Spleen (tissue), 11 donors: ENCODE data around the gene ZC3H18. TPM values are rescaled to one million over a fixed set of nuclear protein-coding genes. Genes with fewer than 3 reads are reported as not detected.

Experiments
- DNase-seq: peaks from one replicate; pipeline ENCODE4 v3.0.0-alpha.2; 2020
- H3K27ac ChIP-seq, 8 donors: fragments of 200-600 bp; sonication (generic) in 7 of 8; 1 replicate in 4 of 8; 2 replicates in 4 of 8; pipeline versions ENCODE4 v1.5.0 to v1.8.0; 2016 to 2021; ENCODE audit warnings: inconsistent platforms in 4 of 8, mild to moderate bottlenecking in 4 of 8, moderate library complexity in 1 of 8
- H3K27me3 ChIP-seq, 7 donors: fragments of 200-600 bp; sonication (generic) in 6 of 7; replicated peaks in 1 of 7; 1 replicate in 4 of 7; 2 replicates in 3 of 7; pipeline versions ENCODE4 v1.5.0 to v1.8.0; 2016 to 2021; ENCODE audit warnings: inconsistent platforms in 3 of 7, mild to moderate bottlenecking in 1 of 7
- H3K36me3 ChIP-seq, 6 donors: fragments of 200-600 bp; sonication (generic) in 5 of 6; 1 replicate in 4 of 6; 2 replicates in 2 of 6; pipeline versions ENCODE4 v1.5.0 to v1.8.0; 2016 to 2021; ENCODE audit warnings: inconsistent platforms in 2 of 6
- H3K4me1 ChIP-seq, 6 donors: fragments of 200-600 bp; sonication (generic) in 5 of 6; 1 replicate in 3 of 6; 2 replicates in 3 of 6; pipeline versions ENCODE4 v1.5.0 to v1.8.0; 2016 to 2021; ENCODE audit warnings: inconsistent platforms in 3 of 6
- H3K4me3 ChIP-seq, 8 donors: fragments of 200-600 bp; sonication (generic) in 7 of 8; 1 replicate in 4 of 8; 2 replicates in 4 of 8; pipeline versions ENCODE4 v1.5.0 to v1.8.0; 2016 to 2021; ENCODE audit warnings: inconsistent platforms in 4 of 8, mild to moderate bottlenecking in 4 of 8, moderate library complexity in 2 of 8
- H3K9me3 ChIP-seq, 8 donors: fragments of 200-600 bp; sonication (generic) in 7 of 8; 1 replicate in 4 of 8; 2 replicates in 4 of 8; pipeline versions ENCODE4 v1.5.0 to v1.8.0; 2016 to 2021; ENCODE audit warnings: inconsistent platforms in 4 of 8
- POLR2A ChIP-seq, 3 donors: fragments of 450-650 bp; IDR thresholded peaks; one replicate each; pipeline ENCODE4 v1.5.1; 2017; ENCODE audit warnings: antibody characterized with exemption in 3 of 3, mild to moderate bottlenecking in 1 of 3
- POLR2AphosphoS5 ChIP-seq, 3 donors: sonication (generic); formaldehyde crosslinking; IDR thresholded peaks; one replicate each; pipeline ENCODE4 v1.5.1; 2017; ENCODE audit warnings: antibody characterized with exemption in 3 of 3
- WGBS, 5 donors: extraction: QIAGEN DNeasy Blood & Tissue Kit in 3 of 5; methylation state at CpG; one replicate each; pipeline versions ENCODE4 v1.1.5 to v1.1.7; 2013 to 2018; 5-methylcytosine and 5-hydroxymethylcytosine counted together
- intact Hi-C: fragments of 100-400 bp; cut with DNase I; formaldehyde crosslinking; loops from one replicate; pipeline ENCODE4 v1.15.0; 2023; ENCODE audit warnings: low total_unique reads
- polyA plus RNA-seq, 3 donors: library from polyadenylated mRNA; stranded (reverse); fragments of 200-250 nt; gene quantifications; one replicate each; pipeline ENCODE4 v1.2.1, GENCODE V29; 2013
- total RNA-seq, 7 donors: library from RNA; depleted of rRNA in 3 of 7; stranded (reverse); fragments of >200 nt in 3 of 7; fragmentation: NEBNext Ultra II Directional in 4 of 7; extraction: Animal tissue kit (Norgen Biotek cat#: 25700) in 4 of 7; gene quantifications; one replicate each; pipeline versions ENCODE4 v1.1.0 to v1.2.1, GENCODE V29; 2016 to 2021
- TF ChIP-seq, protein P1 (sequence below), 11 experiments: fragments of 200-600 bp in 7 of 11; fragments of 450-650 bp in 4 of 11; sonication (generic) in 4 of 11; IDR thresholded peaks in 8 of 11; conservative IDR thresholded peaks in 3 of 11; 1 replicate in 7 of 11; 2 replicates in 4 of 11; pipeline versions ENCODE4 v1.4.0 to v1.8.0; 2016 to 2021; ENCODE audit warnings: antibody characterized with exemption in 11 of 11, inconsistent platforms in 4 of 11, mild to moderate bottlenecking in 1 of 11
- donor health status: healthy with polysubstance abuse.
- donor health status: DM: no; HTN: no; CAD: no; lungs with moderate emphysema.
- donor health status: DM: no; HTN: no; CAD: no.
- donor health status: Bipolar disorder and iron deficiency.
- donor health status: healthy.
- donor health status: DM: no; HTN: no; CAD: no.
- donor health status: DM: yes; HTN: yes; CAD: no.

The ZC3H18 gene
- total and polyA plus RNA-seq, 10 donors: 18.0 to 65.2 (median 34.7) TPM

DNA sequence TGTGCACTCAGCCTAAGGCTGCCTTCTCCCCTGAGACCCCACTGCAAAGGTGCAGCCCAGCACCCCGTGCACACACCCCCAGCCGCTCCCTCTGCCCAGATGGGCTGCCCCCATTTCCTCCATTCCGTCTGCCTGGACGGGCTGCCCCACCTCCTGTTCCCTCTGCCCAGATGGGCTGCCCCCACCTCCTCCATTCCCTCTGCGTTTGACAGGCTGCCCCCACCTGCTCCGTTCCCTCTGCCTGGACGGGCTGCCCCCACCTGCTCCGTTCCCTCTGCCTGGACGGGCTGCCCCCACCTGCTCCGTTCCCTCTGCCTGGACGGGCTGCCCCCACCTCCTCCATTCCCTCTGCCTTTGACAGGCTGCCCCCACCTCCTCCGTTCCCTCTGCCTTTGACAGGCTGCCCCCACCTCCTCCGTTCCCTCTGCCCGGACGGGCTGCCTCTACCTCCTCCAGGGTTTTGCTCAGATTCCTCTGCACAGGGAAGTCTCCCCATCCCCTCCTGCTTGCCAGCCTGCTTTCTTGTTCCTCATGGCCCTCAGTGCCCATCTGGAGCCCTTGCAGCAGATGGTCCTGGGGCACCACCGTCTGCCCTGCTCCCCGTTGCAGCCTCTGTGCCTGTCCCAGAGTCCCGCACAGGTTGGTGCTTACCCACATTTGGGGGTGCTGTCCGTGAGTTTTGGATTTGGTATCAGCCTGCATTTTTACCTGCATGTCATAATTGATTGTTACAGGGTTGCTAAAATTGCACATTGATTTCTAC lies 44.8 kb downstream of the ZC3H18 start:
- WGBS, 5 donors: 76 to 87% (median 85%) methylated on average over 17 to 19 of the region's 19 CpGs
- Histone ChIP-seq H3K36me3 (peaks cover 0 to 100% (median 31%) of the 10 kb centered on the region in 6 donors), H3K4me3 (no peak overlapping the region), H3K4me1 (peaks cover 6 to 71% (median 40%) of the 10 kb centered on the region in 6 donors), H3K27me3 (no peaks in the 10 kb centered on the region), H3K9me3 (no peaks in the 10 kb centered on the region), H3K27ac (peak overlapping the region in 5 of 8 donors; percentile 26 to 51 (median 33))
- TF ChIP-seq POLR2A (IDR thresholded peaks at IDR 0.05): no peak
- TF ChIP-seq POLR2AphosphoS5 (IDR thresholded peaks at IDR 0.05): no peak
- TF ChIP-seq, protein P1, sequence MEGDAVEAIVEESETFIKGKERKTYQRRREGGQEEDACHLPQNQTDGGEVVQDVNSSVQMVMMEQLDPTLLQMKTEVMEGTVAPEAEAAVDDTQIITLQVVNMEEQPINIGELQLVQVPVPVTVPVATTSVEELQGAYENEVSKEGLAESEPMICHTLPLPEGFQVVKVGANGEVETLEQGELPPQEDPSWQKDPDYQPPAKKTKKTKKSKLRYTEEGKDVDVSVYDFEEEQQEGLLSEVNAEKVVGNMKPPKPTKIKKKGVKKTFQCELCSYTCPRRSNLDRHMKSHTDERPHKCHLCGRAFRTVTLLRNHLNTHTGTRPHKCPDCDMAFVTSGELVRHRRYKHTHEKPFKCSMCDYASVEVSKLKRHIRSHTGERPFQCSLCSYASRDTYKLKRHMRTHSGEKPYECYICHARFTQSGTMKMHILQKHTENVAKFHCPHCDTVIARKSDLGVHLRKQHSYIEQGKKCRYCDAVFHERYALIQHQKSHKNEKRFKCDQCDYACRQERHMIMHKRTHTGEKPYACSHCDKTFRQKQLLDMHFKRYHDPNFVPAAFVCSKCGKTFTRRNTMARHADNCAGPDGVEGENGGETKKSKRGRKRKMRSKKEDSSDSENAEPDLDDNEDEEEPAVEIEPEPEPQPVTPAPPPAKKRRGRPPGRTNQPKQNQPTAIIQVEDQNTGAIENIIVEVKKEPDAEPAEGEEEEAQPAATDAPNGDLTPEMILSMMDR (IDR thresholded peaks at IDR 0.05 in 8 of 11, conservative IDR thresholded peaks at IDR 0.05 in 3 of 11): no peak
- intact Hi-C loops: no loop called here
- no peak for DNase-seq

GRCh38 chr16:88616320-88616719 lies 46.1 kb downstream of the ZC3H18 start:
- peaks cover 6 to 85% (median 48%) of the 10 kb centered on the region in 6 donors for H3K4me1 ChIP-seq
- intact Hi-C loops: no loop called here
- DNase-seq: no peak
- H3K4me3 ChIP-seq: no peak overlapping the region
- TF ChIP-seq POLR2AphosphoS5 (IDR thresholded peaks at IDR 0.05) (no peak), POLR2A (IDR thresholded peaks at IDR 0.05) (no peak)
- TF ChIP-seq, protein P1 (IDR thresholded peaks at IDR 0.05 in 8 of 11, conservative IDR thresholded peaks at IDR 0.05 in 3 of 11): no peak
- no peaks in the 10 kb centered on the region for H3K9me3 ChIP-seq
- H3K27ac ChIP-seq: no peak overlapping the region
- WGBS, 5 donors: 89 to 92% (median 91%) methylated on average over 13 of the region's 13 CpGs
- no peaks in the 10 kb centered on the region for H3K27me3 ChIP-seq
- H3K36me3 ChIP-seq: peaks cover 0 to 97% (median 18%) of the 10 kb centered on the region in 6 donors

DNA sequence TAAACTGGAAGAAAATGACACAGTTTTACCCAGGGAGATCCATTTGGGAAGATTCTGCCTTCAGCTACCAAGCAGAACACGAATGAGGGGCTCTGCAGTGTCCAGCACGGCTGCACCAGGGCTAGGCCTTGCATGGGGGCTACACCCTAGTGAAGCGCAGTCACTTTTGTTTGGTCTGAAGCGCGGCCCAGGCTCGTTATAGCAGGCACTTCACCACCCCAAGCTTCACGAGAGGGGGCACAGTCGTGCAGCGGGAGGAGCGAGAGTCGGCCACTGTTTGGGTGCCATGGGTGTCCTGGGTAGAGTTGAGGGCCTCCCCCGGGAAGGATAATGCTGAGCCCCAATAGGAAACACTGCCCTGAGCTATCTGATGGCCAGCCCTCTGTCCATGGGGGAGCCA lies 46.5 kb downstream of the ZC3H18 start:
- intact Hi-C loops: no loop called here
- H3K27me3 ChIP-seq: no peaks in the 10 kb centered on the region
- 90 to 98% (median 97%) methylated on average over 10 to 12 of the region's 12 CpGs for WGBS, 5 donors
- no peaks in the 10 kb centered on the region for H3K9me3 ChIP-seq
- DNase-seq: no peak
- H3K27ac ChIP-seq: no peak overlapping the region
- peaks cover 0 to 97% (median 14%) of the 10 kb centered on the region in 6 donors for H3K36me3 ChIP-seq
- no peak overlapping the region for H3K4me3 ChIP-seq
- H3K4me1 ChIP-seq: peaks cover 6 to 85% (median 48%) of the 10 kb centered on the region in 6 donors
- TF ChIP-seq POLR2A (IDR thresholded peaks at IDR 0.05) (no peak), POLR2AphosphoS5 (IDR thresholded peaks at IDR 0.05) (no peak)

DNA sequence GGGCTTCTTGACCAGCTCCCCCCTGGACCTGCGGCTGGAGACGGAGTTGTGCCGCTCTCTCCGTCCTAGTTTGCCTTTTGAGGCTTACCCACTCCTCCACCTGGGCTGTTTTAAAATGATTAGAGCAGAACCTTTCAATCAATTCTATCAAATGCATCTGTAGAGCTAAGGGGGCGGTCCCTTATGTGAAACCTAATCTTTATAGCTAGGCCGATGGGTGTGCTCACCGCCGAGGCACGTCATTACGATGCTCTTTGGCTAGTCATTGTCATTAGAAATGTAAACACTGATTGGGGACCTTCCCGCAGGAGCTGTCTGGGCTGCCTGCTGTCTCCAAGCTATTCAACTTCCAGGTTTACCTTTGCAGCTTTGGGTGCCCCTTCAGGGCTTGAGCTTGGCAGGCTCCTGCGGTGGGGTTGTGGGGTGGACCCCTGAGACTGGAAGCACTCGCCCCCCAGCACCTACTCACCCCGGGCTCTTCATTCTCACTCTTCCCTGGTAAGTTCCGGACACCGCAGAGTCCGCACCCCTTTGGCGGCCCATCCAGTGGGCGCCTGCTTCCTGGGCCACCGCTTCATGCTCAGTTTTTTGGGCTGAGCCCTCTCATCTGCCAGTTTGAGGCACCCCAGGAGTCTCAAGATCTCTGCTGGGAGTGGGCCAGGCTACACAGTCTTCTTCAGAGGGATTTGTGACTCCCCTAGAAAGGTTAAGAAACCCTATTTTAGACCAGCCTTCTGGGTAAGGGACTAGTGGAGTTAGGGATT lies 47.2 kb downstream of the ZC3H18 start:
- intact Hi-C loops: no loop called here
- DNase-seq: no peak
- peak overlapping the region in 2 of 8 donors; percentile 73 to 87 for H3K27ac ChIP-seq
- peaks cover 6 to 85% (median 48%) of the 10 kb centered on the region in 6 donors for H3K4me1 ChIP-seq
- TF ChIP-seq, protein P1 (IDR thresholded peaks at IDR 0.05 in 8 of 11, conservative IDR thresholded peaks at IDR 0.05 in 3 of 11): no peak
- TF ChIP-seq POLR2A (IDR thresholded peaks at IDR 0.05) (no peak), POLR2AphosphoS5 (IDR thresholded peaks at IDR 0.05) (no peak)
- H3K27me3 ChIP-seq: no peaks in the 10 kb centered on the region
- WGBS, 5 donors: 95 to 97% (median 96%) methylated on average over 20 of the region's 20 CpGs
- H3K36me3 ChIP-seq: peaks cover 0 to 97% (median 15%) of the 10 kb centered on the region in 6 donors
- H3K4me3 ChIP-seq: no peak overlapping the region
- no peaks in the 10 kb centered on the region for H3K9me3 ChIP-seq
